ENCODE measurements around the gene SORCS1.

DNA sequence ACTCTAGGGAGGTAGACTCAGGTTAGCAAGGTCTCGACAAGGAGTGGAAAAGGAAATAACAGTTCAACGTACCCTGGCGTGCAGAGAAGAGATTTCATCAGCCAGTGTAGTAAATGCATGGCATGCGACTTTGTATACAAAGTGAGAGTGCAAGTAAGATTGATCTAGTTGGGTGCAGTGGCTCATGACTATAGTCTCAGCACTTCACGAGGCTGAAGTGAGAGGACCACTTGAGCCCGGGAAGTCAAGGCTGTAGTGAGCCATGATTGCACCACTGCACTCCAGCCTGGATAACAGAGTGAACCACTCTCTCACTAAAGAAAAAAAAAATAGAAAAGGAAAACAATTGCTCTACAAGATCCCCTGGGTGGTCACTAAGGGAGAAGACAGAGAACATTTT lies 528.6 kb downstream of the SORCS1 start:
- TF ChIP-seq, protein P1, sequence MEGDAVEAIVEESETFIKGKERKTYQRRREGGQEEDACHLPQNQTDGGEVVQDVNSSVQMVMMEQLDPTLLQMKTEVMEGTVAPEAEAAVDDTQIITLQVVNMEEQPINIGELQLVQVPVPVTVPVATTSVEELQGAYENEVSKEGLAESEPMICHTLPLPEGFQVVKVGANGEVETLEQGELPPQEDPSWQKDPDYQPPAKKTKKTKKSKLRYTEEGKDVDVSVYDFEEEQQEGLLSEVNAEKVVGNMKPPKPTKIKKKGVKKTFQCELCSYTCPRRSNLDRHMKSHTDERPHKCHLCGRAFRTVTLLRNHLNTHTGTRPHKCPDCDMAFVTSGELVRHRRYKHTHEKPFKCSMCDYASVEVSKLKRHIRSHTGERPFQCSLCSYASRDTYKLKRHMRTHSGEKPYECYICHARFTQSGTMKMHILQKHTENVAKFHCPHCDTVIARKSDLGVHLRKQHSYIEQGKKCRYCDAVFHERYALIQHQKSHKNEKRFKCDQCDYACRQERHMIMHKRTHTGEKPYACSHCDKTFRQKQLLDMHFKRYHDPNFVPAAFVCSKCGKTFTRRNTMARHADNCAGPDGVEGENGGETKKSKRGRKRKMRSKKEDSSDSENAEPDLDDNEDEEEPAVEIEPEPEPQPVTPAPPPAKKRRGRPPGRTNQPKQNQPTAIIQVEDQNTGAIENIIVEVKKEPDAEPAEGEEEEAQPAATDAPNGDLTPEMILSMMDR (IDR thresholded peaks at IDR 0.05 in 2 of 3, conservative IDR thresholded peaks at IDR 0.05 in 1 of 3; ENCODE audit: borderline replicate concordance in 1 of 3, insufficient read depth in 1 of 3, low read depth in 2 of 3, low read length in 2 of 3), result no peak
- TF ChIP-seq POLR2AphosphoS5 (IDR thresholded peaks at IDR 0.05; ENCODE audit: low read depth, low read length), result no peak

Data from HCT116 (cell line).